Osteoblast (primary cell): ENCODE data around the gene UBE2S. TPM values are rescaled to one million over a fixed set of nuclear protein-coding genes. Genes with fewer than 3 reads are reported as not detected.

Source experiments
- DNase-seq: peaks from one replicate; pipeline ENCODE4 v3.0.0; 2011; ENCODE audit warnings: low spot score, mixed read lengths; ENCODE audit not compliant: insufficient read length; ENCODE audit errors: missing footprints
- H2AFZ ChIP-seq: 2 replicates; pipeline ENCODE4 v1.6.0; 2011; ENCODE audit warnings: mild to moderate bottlenecking, low read length
- H3K27ac ChIP-seq: 2 replicates; pipeline ENCODE4 v1.5.1; 2011; ENCODE audit warnings: mild to moderate bottlenecking, low read depth, low read length, moderate library complexity
- H3K27me3 ChIP-seq: 2 replicates; pipeline ENCODE4 v1.6.0; 2012; ENCODE audit warnings: mild to moderate bottlenecking, control low read depth, inconsistent platforms, low read length, moderate library complexity; ENCODE audit not compliant: insufficient read depth
- H3K36me3 ChIP-seq: 2 replicates; pipeline ENCODE4 v1.5.1; 2011; ENCODE audit warnings: mild to moderate bottlenecking, low read length, control low read depth, moderate library complexity; ENCODE audit not compliant: insufficient read depth
- H3K4me1 ChIP-seq: 2 replicates; pipeline ENCODE4 v1.5.1; 2011; ENCODE audit warnings: mild to moderate bottlenecking, low read length, control low read depth, moderate library complexity; ENCODE audit not compliant: insufficient read depth
- H3K4me2 ChIP-seq: 2 replicates; pipeline ENCODE4 v1.6.0; 2011; ENCODE audit warnings: mild to moderate bottlenecking, low read length; ENCODE audit not compliant: insufficient read depth
- H3K4me3 ChIP-seq: fragments of 200-600 bp; sonication (generic); 3 replicates; pipeline ENCODE4 v1.5.1; 2012; ENCODE audit warnings: mild to moderate bottlenecking, low read length, inconsistent platforms; ENCODE audit not compliant: insufficient read depth
- H3K79me2 ChIP-seq: 2 replicates; pipeline ENCODE4 v1.6.0; 2012; ENCODE audit warnings: mild to moderate bottlenecking, low read length, control low read depth, inconsistent platforms; ENCODE audit not compliant: insufficient read depth
- H3K9me3 ChIP-seq: 2 replicates; pipeline ENCODE4 v1.5.1; 2011; ENCODE audit warnings: low read depth, low read length, control low read depth
- H4K20me1 ChIP-seq: 2 replicates; pipeline ENCODE4 v1.6.0; 2012; ENCODE audit warnings: mild to moderate bottlenecking, low read length, control low read depth; ENCODE audit not compliant: insufficient read depth
- CTCF ChIP-seq: IDR thresholded peaks from 2 replicates; pipeline ENCODE4 v1.5.1; 2011; ENCODE audit warnings: mild to moderate bottlenecking, low read depth, low read length, moderate library complexity; ENCODE audit errors: extremely low read depth
- total RNA-seq: library from RNA; depleted of rRNA; stranded (reverse); fragments of >200 nt; gene quantifications from 2 replicates; pipeline ENCODE4 v1.2.3, GENCODE V29; 2012

UBE2S gene
- total RNA-seq, 1 donor: 37.3 TPM

- TF ChIP-seq CTCF: no peak
- peaks cover 22% of the 10 kb centered on the region for H3K4me1 ChIP-seq
- peak overlapping the region; percentile 81 for H3K4me2 ChIP-seq
- peaks cover 35% of the 10 kb centered on the region for H3K79me2 ChIP-seq
- H3K36me3 ChIP-seq: peaks cover 22% of the 10 kb centered on the region
- DNase-seq: no peak
- no peaks in the 10 kb centered on the region for H3K9me3 ChIP-seq
- H4K20me1 ChIP-seq: peaks cover 22% of the 10 kb centered on the region
- peaks cover 3% of the 10 kb centered on the region for H3K27me3 ChIP-seq
- H3K27ac ChIP-seq: peak overlapping the region; percentile 93
- peak overlapping the region; percentile 87 for H3K4me3 ChIP-seq
- H2AFZ ChIP-seq: peak overlapping the region; percentile 91
Measured at GRCh38 chr19:55408533-55408872, 915 bp upstream of the UBE2S start.

DNA sequence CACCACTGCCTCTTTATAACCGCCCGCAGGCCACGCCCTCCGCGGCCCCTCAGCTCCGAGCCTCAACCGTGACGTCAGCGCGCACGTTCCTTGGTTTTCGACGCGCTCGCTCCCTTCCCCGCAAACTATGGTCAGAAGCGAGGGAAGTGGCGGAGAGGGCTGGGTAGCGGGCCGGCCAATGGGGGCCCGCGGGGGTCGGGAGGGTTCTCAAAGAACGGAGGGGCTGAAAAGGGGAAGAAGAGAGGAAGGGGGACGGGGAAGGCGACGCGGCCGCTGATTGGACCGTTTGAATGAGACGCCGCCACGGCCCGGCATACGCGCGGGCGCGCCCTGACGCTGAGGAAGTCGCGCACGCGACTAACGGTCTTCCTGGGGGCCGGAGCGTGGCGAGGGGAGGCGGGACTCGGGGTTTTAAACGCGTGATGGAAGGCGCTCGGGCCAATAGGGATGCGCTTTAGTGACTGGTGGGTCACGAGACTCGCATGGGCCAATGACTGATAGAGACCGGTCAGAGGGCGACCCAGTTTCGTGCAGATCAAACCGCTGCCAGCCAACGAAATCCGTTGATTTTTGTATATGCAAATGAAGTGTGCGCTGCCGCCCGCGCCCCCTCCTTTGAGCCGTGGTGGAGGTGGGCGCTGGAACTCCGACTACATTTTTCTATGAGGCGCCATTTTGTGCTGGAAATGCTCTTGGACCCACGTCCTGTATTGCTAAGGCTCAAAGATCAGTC is 378 bp upstream of the UBE2S start:
- Histone ChIP-seq H3K4me2 (peak overlapping the region; percentile 81), H3K36me3 (peaks cover 27% of the 10 kb centered on the region), H3K27me3 (peaks cover 3% of the 10 kb centered on the region), H2AFZ (peak overlapping the region; percentile 91), H3K9me3 (no peaks in the 10 kb centered on the region), H4K20me1 (peaks cover 24% of the 10 kb centered on the region), H3K79me2 (peaks cover 36% of the 10 kb centered on the region), H3K27ac (peak overlapping the region; percentile 93), H3K4me1 (peaks cover 22% of the 10 kb centered on the region), H3K4me3 (peak overlapping the region; percentile 87)
- peak; percentile 100 for DNase-seq
- TF ChIP-seq CTCF: no peak

DNA sequence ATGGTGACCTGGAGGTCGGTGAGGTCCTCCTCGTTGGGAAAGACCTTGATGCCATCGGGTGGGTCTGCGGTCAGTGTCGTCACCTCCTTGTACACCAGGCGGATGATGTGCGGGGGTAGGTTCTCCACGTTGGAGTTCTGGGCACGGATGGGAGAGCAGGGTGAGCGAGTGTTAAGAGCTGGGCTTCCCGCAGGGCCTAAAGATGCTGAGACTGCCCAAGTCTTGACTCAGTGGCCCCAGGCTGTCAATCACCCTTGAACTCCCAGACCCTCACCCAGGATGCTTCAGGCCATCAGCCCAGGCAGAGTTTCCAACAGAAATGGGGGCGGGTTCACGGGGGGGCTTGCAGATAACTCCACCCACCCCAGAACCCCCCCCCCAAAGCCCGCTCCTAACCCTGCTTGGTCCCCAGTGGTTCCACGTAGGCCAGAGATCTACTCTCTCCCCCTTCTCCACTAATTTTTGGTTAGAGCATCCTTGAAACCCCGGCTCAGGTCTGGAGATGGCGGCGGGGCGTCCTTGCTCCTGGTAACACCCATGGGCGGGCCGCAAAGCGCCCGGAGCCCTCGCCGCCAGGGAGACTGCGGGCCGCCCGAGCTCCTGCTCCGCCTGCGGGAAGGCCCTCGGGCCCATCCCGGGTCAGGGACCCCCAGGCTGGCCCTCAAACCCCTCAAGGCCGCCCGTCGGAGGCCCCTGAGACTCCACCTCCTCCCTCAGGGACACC is 600 bp downstream of the UBE2S start:
- H4K20me1 ChIP-seq: peaks cover 33% of the 10 kb centered on the region
- H3K27ac ChIP-seq: peak overlapping the region; percentile 93
- DNase-seq: peak; percentile 92
- TF ChIP-seq CTCF: no peak
- H3K9me3 ChIP-seq: no peaks in the 10 kb centered on the region
- H3K36me3 ChIP-seq: peaks cover 36% of the 10 kb centered on the region
- peaks cover 3% of the 10 kb centered on the region for H3K27me3 ChIP-seq
- peak overlapping the region; percentile 81 for H3K4me2 ChIP-seq
- no peak overlapping the region for H2AFZ ChIP-seq
- H3K79me2 ChIP-seq: peaks cover 45% of the 10 kb centered on the region
- peaks cover 22% of the 10 kb centered on the region for H3K4me1 ChIP-seq
- H3K4me3 ChIP-seq: peak overlapping the region; percentile 87

DNA sequence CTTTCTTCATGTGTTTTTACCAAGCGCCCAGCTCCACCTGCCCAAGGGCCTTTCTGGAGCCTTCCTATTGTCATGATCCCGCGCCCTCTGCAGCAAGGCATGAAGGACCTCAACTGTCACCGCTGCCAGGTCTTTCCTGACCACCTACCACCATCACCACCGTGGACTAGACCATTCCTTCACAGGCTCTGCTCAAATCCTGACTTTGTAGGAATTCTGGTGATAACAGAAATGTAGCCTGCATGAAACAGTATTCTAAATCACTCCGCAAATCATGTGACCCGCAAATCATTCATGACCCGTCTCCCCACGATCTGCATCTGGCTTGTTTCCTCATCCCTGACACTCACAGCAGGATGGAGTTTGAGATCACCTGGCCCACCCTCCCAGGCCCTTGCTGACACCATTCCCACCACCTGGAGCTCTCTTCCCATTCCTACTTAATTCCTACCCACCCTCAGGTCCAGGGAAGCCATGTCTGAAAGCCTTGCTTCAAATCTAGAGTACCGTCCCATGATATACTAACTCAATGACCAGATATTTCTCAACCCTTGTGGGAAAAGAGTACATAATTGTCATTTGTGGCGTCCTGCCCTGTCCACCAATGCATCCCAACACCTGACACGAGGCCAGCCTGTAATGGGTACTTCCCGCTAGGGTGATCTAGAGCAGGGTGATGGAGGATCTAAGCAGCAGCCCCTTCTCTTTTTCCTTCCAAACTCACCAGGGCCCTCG is 1.3 kb downstream of the UBE2S start:
- Histone ChIP-seq H3K36me3 (peaks cover 41% of the 10 kb centered on the region), H3K4me3 (peak overlapping the region; percentile 87), H3K9me3 (no peaks in the 10 kb centered on the region), H2AFZ (no peak overlapping the region), H3K79me2 (peaks cover 45% of the 10 kb centered on the region), H3K27ac (peak overlapping the region; percentile 93), H3K4me1 (peaks cover 22% of the 10 kb centered on the region), H4K20me1 (peaks cover 37% of the 10 kb centered on the region), H3K27me3 (peaks cover under 1% of the 10 kb centered on the region), H3K4me2 (peak overlapping the region; percentile 81)
- peak; percentile 80 for DNase-seq
- no peak for TF ChIP-seq CTCF
